AG08396 (cell line): ENCODE results near the gene AFDN.
"Not testable (repeated sequence)": the region's sequence is repeated elsewhere in the genome, so short reads cannot be mapped to it uniquely, and the experiment has no call there.

Source experiments
- DNase-seq: peaks from one replicate; pipeline ENCODE4 v3.0.0; 2012; ENCODE audit warnings: low spot score, mixed read lengths

The AFDN gene

GRCh38 chr6:167956491-167956890, 129.8 kb downstream of the AFDN start:
- DNase-seq: no peak

- peak; percentile 43 for DNase-seq
Observed at GRCh38 chr6:167956983-167957492, 130.3 kb downstream of the AFDN start.

- DNase-seq: no peak
Observed at GRCh38 chr6:167957626-167958025, 130.9 kb downstream of the AFDN start.

GRCh38 chr6:167960579-167960978, 133.9 kb downstream of the AFDN start:
- no peak for DNase-seq

- no peak for DNase-seq
Observed at GRCh38 chr6:167962711-167963110, 136.0 kb downstream of the AFDN start.

GRCh38 chr6:167963589-167964057, 136.9 kb downstream of the AFDN start:
- DNase-seq: no peak

- DNase-seq: no peak
Observed at GRCh38 chr6:167965592-167966539, 139.2 kb downstream of the AFDN start.

GRCh38 chr6:167966540-167966905, 139.8 kb downstream of the AFDN start:
- no peak for DNase-seq

- DNase-seq: no peak
Observed at GRCh38 chr6:167968091-167968490, 141.4 kb downstream of the AFDN start.

- DNase-seq: no peak
Observed at GRCh38 chr6:167970230-167970629, 143.5 kb downstream of the AFDN start.

- DNase-seq: no peak
Observed at GRCh38 chr6:167972193-167972592, 145.5 kb downstream of the AFDN start.

- no peak for DNase-seq
Observed at GRCh38 chr6:167973148-167973885, 146.6 kb downstream of the AFDN start.

GRCh38 chr6:167974640-167975344, 148.1 kb downstream of the AFDN start:
- DNase-seq: no peak

- no peak for DNase-seq
Observed at GRCh38 chr6:167975458-167975857, 148.7 kb downstream of the AFDN start.

GRCh38 chr6:167976116-167976657, 149.5 kb downstream of the AFDN start:
- DNase-seq: not testable (repeated sequence)

- DNase-seq: no peak
Observed at GRCh38 chr6:167976708-167977107, 150.0 kb downstream of the AFDN start.

- no peak for DNase-seq
Observed at GRCh38 chr6:167977717-167978467, 151.2 kb downstream of the AFDN start.

- DNase-seq: no peak
Observed at GRCh38 chr6:167978607-167979006, 151.9 kb downstream of the AFDN start.

GRCh38 chr6:167979436-167980139, 152.9 kb downstream of the AFDN start:
- no peak for DNase-seq

GRCh38 chr6:167980911-167981580, 154.3 kb downstream of the AFDN start:
- no peak for DNase-seq
